Stimulated activated CD8-positive, alpha-beta memory T cell treated with anti-CD3 and anti-CD28 coated beads, Interleukin-12 subunit alpha, Interleukin-12 subunit beta, amount 100 ng/mL, for 24 hours (primary cell): ENCODE data around the gene SV2B.
"Not testable (repeated sequence)": the region's sequence is repeated elsewhere in the genome, so short reads cannot be mapped to it uniquely, and the experiment has no call there.

Experiments used
- DNase-seq: peaks from one replicate; pipeline ENCODE4 v3.0.0-alpha.2; 2020; ENCODE audit errors: extremely low read depth

The SV2B gene, protein sequence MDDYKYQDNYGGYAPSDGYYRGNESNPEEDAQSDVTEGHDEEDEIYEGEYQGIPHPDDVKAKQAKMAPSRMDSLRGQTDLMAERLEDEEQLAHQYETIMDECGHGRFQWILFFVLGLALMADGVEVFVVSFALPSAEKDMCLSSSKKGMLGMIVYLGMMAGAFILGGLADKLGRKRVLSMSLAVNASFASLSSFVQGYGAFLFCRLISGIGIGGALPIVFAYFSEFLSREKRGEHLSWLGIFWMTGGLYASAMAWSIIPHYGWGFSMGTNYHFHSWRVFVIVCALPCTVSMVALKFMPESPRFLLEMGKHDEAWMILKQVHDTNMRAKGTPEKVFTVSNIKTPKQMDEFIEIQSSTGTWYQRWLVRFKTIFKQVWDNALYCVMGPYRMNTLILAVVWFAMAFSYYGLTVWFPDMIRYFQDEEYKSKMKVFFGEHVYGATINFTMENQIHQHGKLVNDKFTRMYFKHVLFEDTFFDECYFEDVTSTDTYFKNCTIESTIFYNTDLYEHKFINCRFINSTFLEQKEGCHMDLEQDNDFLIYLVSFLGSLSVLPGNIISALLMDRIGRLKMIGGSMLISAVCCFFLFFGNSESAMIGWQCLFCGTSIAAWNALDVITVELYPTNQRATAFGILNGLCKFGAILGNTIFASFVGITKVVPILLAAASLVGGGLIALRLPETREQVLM

DNA sequence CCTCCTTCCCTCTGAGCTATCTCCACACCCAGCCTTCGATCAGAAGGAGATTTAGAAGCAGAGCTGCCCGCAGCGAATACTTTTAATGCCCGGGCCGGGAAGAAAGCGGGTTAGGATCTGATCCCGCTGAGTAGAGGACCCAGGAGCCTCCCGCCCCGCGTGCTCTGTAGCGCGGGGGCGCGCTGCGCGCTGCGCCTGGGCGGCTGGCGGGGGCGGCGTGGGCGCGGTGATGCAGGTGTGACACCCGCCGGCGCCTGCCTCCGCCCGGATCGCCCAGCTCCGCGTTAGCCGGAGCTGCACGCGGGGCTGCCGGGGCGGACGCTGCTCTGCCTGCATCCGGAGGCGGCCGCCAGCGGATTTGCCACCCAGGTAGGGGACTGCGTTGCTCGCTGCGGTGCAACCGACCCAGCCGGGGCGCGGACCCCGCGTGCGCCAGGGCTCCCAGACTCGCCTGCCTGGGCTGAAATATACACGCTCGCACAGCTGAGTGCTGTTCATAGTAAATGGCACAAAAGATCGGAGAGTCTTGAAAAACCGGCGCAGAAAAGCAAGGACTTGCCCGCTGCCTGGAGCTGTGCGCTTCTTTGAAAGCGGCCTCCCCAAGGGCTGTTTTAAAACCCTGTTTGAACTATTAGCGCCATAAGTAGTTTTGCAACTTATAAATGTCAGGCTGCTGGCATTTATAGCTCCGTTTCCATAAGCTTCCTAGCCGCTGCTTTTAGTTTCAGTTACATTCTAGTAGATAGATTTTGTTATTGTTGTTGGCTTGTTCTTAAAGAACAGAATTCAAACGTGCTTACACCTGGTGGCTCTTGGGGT, at the start of gene SV2B:
Gene SV2B (plus strand): TSS at position 263 of the 819 bp plus-strand sequence. CDS start 126,007 bp downstream, outside the sequence.
- no peak for DNase-seq

DNA sequence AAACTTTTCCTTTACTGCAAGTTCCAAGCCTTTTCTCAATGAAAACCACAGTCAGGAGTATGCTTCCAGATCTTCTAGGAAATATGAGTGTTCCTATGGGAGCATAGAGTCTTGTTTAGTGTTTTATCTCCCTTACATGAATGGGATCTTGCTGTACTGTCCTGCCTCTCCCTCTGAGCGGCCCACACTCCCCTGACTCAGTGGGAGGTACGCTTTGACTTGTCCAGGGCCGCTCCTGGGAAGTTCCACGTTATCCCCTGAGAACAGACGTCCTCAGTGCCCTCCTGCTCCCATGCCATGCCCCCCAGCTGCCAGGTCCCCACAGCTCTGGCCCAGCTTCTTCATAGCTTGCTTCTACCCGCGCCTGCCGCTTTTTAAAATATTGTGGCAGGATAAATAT, 48.8 kb upstream of the SV2B start:
- DNase-seq: no peak

DNA sequence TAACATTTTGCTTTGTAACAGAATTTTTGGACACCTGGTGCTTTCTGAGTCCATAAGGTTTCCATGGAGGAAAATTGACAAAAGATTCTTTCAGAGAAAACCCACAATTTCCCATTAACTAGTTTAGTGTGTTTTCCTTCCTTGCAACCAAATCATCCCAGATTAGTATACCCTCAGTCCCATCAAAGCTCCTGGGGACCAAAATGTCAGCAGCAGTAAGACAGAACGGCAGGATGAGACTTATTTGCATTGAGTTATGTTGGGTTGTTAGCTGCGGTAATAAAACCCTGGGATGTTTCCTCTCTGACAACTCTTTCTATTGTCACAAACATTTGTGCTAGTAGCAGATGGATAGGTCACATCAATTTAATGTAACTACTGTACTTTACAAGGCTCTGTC, 45.2 kb upstream of the SV2B start:
- no peak for DNase-seq

DNA sequence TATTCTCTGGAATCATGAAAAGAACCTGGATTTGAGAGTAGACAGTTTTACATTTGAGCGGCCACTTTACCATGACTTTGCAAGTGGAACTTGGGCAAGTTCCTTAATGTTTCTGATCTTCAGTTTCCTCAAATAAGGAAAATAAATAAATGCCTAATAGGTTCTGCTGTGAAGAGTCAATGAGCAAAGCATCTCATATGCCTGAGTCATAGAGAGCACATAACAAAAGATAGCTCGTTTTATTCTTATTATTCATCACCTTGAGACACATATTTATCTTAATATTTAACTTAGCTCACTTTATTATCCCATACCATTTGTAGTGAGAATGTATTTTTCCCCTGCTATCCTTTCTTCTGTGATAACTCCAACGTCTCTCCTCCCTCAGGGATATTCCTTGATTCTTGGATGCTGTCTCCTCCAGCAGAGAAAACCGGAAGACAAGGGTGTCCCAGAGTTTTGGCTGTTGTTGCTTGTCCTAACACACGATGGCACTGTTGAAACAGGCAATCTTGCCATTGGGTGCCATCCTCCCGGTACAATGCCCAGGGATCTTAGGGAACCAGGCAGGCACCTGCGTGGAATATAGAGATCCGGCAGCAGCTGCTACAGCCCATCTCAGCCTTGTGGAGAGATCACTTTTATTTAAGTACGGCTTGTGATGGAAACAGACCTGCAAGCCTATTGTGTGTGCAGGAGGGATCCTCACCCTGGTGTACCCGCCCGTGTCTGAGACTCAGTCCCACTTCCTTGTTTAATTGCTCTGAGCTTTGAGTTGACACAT, 44.3 kb upstream of the SV2B start:
- DNase-seq: no peak

DNA sequence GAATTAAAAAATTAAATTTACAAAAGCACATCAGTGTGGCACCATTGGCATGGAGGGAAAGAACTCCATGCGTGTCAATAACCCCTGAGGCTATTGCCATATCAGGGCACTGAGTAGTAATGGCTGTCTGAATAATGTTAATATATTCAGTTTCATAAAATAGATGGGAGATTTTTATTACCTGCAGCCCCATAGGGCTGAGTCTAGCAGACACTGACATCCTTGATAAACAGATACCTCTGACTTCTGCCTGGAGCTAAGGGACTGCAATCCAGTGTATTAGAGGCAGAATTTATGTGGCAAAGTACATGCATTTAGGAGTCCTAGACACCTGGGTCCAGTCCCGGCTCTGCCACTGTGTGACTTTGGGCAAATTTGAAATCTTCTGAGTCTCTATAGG, 38.8 kb upstream of the SV2B start:
- DNase-seq: no peak

DNA sequence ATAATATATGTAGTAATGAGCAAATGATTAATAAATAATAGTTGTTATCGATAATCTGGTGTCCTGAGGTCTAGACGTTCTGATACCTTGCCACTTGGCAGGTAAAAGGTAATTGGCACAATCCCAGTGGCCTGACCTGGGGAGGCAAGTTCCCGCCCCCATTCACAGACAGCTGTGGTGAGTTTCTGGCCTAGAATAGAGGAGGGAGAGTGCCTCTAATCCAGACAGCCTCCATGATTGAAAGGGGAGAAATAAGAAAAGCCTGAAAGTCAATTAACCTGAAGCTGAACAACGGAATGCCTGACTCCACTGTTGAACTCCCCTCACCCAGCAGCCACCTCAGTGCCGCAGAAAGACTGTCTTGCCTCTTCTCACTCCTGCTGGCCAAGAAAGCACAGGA, 38.1 kb upstream of the SV2B start:
- DNase-seq: no peak

DNA sequence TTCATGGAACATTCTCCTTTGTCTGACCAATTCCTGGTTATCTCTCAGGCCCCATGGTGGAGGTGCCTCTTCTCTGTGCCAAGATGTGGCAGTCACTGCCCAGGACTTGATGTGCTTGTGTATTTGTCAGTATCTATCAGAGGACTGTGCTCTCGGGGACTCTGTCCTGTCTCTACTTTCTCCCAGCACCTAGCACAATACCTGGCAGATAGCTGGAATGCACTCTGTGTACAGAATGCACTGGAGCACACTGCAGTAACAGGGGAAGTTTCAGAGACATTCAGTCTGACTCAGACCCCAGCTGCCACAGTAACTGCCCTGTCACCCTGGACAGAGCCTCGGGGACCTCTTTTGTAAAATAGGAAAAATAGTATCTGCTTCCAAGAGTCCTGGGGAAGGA, 34.6 kb upstream of the SV2B start:
- DNase-seq: no peak

DNA sequence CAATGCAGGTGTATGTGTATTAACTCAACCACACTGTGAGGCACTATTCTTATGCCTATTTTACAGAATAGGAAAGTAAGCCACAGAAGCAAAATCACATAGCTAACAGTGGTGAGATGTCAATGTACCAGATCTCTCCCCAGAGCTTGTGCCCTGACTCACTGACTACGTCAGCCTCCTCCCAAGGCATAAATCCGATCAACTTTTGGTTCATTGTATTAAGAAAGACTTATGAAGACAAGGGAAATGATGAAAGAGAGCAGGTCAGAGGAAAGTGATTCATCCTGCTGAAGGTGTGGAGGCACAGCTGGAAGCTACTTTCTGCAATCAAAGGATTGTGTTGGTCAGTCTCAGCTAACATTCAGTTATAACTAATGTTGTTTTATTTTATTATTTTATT, 33.0 kb upstream of the SV2B start:
- DNase-seq: no peak

DNA sequence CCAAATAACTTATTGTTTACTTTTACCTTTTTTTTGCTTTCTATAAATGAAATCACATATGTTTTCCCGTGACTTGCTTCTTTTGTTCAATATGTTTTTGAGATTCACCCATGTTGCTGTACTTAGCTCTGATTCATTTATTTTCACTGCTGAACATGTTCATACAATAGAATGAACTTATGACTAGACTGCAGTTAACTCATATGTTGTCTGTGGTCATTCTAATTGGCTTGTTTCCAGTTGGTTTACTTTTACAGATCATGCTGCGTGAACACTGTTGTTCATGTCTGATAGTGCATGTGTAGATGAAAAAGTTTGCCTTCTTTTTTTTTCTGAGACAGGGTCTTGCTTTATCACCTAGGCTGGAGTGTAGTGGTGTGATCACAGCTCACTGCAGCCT, 31.6 kb upstream of the SV2B start:
- DNase-seq: no peak

DNA sequence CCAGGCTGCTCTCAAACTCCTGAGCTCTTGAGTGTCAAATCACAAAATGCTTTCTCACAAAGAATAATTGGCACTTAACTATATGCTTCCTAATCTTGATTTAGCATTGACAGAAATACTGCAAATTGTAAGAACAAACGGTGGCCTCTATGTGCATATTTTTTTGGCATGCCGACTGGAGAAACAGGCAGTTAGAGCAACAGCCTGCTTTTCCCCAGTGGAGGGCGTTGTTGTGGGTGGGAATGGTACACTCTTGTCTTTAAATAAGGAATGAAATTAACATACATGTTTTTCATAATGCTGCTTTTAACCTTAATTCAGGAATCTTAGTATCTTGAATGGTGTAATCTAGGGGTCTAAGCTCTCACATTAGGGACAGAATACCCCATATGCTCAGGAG, 31.1 kb upstream of the SV2B start:
- no peak for DNase-seq

DNA sequence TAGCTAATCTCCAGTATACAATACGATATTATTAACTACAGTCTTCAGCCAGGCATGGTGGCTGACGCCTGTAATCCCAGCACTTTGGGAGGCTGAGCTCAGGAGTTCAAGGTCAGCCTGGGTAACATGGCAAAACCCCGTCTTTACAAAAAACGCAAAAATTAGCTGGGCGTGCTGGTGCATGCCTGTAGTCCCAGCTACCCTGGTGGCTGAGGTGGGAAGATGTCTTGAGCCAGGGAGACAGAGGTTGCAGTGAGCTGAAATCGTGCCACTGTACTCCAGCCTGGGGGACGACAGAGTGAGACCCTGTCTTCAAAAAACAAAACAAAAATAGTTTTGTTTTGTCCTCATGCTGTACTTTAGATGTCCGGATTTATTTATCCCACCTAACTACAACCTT, 29.2 kb upstream of the SV2B start:
- DNase-seq: no peak

DNA sequence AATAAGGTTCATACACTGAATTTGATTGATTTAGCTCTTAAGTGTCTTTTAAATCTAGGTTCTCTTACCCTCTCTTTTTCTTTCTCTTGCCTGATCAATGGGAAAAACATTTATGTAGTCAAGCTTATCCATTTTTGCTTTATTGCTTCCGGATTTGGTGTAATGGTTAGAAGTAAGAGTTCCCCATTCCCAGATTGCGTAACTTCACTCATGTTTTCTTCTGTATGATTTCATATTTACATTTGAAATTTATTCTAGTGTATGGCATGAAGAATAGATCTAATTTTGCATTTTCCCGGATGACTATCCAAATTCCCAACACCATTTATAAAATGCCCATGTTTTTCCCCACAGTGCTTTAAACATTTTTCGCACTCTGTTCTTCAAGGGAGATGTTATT, 27.9 kb upstream of the SV2B start:
- DNase-seq: no peak

DNA sequence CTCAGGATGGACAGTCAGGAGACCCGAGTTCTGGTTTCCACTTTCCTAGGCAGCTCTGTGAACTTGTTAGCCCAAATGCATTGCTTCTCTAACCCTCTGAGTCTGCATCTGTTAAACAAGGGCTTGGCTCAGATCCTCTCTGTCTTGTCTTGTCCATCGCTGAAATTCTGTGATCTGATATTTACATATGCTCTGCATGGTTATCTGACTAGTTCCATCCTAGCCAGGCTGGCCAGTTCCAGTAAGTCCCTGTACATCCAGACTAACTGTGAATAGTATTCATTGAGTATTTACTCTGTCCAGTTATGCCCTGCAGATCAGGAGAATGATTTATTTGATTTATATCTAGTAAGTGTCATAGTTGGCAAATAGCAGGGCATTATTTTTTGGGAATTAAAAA, 27.0 kb upstream of the SV2B start:
- DNase-seq: no peak

DNA sequence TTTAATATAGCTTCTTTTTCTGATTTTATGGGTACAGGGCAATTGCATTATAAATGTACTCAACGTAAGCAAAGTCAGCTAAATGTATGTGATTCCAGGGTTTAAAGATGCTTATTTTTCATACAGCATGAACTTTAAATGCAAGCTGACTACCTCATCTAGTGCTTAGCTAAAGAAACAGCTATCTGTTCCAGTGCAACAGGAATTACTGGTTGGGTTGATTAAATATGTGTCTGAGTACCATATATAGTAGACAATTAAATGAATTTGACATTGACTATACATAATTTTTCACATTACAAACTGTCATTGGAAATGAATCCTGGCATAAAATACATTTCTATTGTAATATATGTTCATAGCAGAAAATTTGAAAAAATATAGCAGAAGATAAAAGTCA, 26.3 kb upstream of the SV2B start:
- no peak for DNase-seq

DNA sequence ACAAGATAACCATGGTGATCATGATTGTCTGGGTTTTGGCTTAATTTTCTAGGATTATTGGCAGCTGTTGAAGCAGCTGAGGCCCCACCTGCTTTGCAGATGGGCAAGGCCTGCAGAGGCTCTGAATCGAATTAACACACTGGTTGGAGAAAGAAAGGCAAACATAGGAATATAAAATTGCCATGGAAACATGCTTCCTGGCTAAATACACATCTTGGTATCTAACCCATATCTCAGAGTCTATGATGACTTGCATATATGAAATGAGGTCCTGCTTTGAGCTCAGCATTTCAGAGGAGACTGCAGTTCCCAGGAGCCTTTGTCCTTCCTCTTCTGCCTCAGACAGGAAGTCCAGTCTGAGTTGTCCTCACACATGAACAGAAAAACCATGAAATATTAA, 24.3 kb upstream of the SV2B start:
- no peak for DNase-seq

DNA sequence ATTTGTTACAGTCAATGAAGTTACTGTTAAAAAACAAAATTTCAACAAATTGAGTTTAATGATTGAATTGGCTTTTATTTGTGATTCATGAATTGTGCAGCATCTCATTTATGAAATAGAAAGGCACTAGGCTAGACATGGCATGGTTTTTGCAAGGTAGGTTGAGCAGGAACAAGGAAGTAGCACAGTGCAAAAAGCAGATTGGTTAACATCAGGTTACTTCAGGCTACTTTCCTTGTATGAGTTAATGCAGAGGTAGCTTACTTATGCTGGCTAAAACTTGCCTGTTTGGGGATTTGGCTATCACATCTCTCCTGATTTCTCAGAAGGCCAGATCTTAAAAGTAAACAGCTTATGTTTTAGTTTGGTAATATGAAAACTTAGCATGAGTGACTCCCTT, 23.0 kb upstream of the SV2B start:
- no peak for DNase-seq

DNA sequence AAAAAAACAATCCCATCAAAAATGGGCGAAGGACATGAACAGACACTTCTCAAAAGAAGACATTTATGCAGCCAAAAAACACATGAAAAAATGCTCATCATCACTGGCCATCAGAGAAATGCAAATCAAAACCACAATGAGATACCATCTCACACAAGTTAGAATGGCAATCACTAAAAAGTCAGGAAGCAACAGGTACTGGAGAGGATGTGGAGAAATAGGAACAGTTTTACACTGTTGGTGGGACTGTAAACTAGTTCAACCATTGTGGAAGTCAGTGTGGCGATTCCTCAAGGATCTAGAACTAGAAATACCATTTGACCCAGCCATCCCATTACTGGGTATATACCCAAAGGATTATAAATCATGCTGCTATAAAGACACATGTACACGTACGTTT, 6.2 kb upstream of the SV2B start:
- DNase-seq: not testable (repeated sequence)

DNA sequence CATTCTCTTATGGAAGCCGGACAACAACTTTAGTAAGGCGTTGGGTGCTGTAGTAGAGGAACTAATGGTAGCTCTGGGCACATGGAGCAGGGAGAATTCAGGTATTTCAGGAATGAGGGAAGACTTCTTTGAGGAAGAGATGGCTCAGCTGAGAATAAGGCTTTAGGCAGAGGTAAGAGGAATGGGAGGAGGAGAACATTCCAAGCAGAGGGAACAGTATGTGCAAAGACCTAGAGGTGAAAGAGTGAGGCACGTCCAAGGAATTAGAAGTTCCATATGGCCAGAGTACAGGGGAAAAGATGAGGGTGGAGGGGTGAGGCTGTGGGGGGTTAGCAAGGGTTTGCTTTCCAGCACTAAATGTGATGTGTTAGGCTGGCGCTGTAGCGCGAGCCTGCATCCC, 1.6 kb upstream of the SV2B start:
- DNase-seq: no peak

DNA sequence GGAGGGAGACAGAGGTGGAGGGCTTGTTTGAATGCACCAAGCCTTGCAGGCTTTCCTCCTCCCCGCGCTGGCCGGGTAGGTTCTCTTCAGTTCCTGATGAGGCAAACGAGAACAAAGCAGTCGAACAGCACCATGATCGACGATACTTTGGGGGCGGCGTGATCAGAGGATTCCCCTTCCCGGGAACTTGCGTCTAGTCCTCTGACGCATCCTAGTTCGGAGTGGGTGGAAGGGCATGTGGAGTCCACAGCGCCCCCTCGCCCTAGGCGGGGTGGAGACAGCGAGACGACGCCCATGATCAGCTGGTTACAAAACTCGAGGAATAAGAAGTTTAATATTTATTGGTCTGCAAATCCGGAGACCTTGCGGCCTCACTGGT, 452 bp upstream of the SV2B start:
- DNase-seq: no peak

DNA sequence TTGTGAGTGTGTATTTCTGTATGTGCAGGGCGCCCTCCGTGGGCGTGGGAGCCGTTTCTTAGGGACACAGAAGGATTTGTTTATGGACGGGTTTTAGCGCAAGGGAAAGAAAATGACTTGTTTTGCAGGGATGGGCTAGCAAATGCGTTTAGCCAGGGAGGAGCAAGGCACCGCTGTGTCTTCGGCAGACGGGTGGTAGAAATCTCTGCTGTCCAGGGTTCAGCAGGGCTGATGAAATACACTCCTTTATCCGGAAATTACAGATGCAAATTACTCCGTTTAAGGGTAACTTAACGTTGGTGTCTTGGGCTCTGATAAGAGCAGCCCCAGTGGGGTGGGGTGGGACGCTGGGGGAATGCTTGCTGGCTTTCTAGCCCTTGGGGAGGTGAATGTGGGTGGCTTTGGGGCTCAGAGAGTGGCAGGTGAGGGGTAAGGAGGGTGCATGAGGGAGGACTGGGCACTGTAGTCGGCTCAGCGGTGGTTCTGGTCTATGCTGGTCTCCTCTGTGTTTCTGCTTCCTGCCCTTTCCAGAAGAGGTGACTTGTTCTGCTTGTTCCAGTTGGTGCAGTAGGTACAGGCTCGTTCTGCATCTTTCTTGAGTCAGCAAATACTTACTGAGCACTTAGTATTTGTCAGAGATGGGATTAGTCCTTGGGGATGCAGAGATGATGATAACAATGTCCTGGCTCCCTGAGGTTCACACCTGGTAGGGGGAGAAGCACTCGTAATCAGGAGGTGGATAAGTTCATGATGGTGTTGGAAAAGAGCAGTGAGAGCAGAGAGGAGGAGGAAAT, 954 bp downstream of the SV2B start:
- no peak for DNase-seq

DNA sequence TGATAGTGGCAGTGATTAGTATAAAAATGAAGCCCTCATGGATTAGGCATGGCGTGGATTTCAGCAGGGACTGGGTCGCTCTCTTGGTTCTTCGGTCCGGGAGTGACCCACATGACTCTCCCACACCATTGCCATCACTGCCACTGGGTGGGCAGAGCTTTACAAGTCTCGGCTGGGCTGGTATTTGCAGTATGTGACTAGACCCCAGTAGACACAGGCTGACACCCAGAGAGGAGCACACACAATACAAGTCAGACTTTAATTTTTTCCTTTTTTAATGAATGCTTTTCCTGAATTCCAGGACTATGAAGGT, 1.5 kb downstream of the SV2B start:
- no peak for DNase-seq
